Gastroesophageal sphincter (tissue), 4 donors: ENCODE data around the gene BAAT. TPM values are rescaled to one million over a fixed set of nuclear protein-coding genes. Genes with fewer than 3 reads are reported as not detected.
"Not testable (repeated sequence)": the region's sequence is repeated elsewhere in the genome, so short reads cannot be mapped to it uniquely, and the experiment has no call there.

Experiments
- ATAC-seq: fragments of 150-250 bp; one replicate; pipeline ENCODE4 v1.9.1; 2016; ENCODE audit warnings: mild to moderate bottlenecking, moderate library complexity
- H3K27ac ChIP-seq, 4 donors: fragments of 200-600 bp; sonication (generic) in 3 of 4; 1 replicate in 3 of 4; 2 replicates in 1 of 4; pipeline ENCODE4 v1.5.1; 2016 to 2019
- H3K27me3 ChIP-seq: fragments of 200-600 bp; sonication (generic); one replicate; pipeline ENCODE4 v1.5.1; 2019
- H3K36me3 ChIP-seq, 2 donors: fragments of 200-600 bp; sonication (generic); one replicate each; pipeline ENCODE4 v1.5.1; 2019; ENCODE audit warnings: control low read depth in 1 of 2
- H3K4me1 ChIP-seq, 3 donors: fragments of 200-600 bp; sonication (generic); 1 replicate in 2 of 3; 2 replicates in 1 of 3; pipeline ENCODE4 v1.5.1; 2016 to 2019; ENCODE audit warnings: control low read depth in 2 of 3
- H3K4me3 ChIP-seq, 2 donors: fragments of 200-600 bp; sonication (generic); one replicate each; pipeline ENCODE4 v1.5.1; 2019; ENCODE audit warnings: mild to moderate bottlenecking in 1 of 2, moderate library complexity in 1 of 2
- H3K9me3 ChIP-seq, 3 donors: fragments of 200-600 bp; sonication (generic); one replicate each; pipeline ENCODE4 v1.5.1; 2017 to 2019; ENCODE audit warnings: control low read depth in 2 of 3
- EP300 ChIP-seq: sonication (generic); formaldehyde crosslinking; IDR thresholded peaks from one replicate; pipeline ENCODE4 v1.6.1; 2017; ENCODE audit warnings: antibody characterized with exemption, mild to moderate bottlenecking
- POLR2A ChIP-seq, 2 donors: fragments of 450-650 bp; IDR thresholded peaks; one replicate each; pipeline ENCODE4 v1.6.1; 2017; ENCODE audit warnings: antibody characterized with exemption in 2 of 2, mild to moderate bottlenecking in 2 of 2, moderate library complexity in 1 of 2
- POLR2AphosphoS5 ChIP-seq: sonication (generic); formaldehyde crosslinking; IDR thresholded peaks from one replicate; pipeline ENCODE4 v1.6.1; 2017; ENCODE audit warnings: antibody characterized with exemption
- WGBS, 2 donors: methylation state at CpG; one replicate each; pipeline ENCODE4 v1.1.5; 2018; ENCODE audit warnings: low coverage in 1 of 2; 5-methylcytosine and 5-hydroxymethylcytosine counted together
- total RNA-seq, 4 donors: library from RNA; depleted of rRNA; stranded (reverse); fragments of >200 nt; gene quantifications; one replicate each; pipeline ENCODE4 v1.1.0, GENCODE V29; 2016
- TF ChIP-seq, protein P1 (sequence below), 4 experiments: fragments of 200-600 bp in 2 of 4; fragments of 450-650 bp in 2 of 4; sonication (generic) in 1 of 4; IDR thresholded peaks; one replicate each; pipeline ENCODE4 v1.5.1; 2017 to 2019; ENCODE audit warnings: antibody characterized with exemption in 4 of 4, mild to moderate bottlenecking in 2 of 4, moderate library complexity in 2 of 4

Gene BAAT
- total RNA-seq = under 1 TPM in 1 of 4 donors, not detected in 3; 0.25 TPM

DNA sequence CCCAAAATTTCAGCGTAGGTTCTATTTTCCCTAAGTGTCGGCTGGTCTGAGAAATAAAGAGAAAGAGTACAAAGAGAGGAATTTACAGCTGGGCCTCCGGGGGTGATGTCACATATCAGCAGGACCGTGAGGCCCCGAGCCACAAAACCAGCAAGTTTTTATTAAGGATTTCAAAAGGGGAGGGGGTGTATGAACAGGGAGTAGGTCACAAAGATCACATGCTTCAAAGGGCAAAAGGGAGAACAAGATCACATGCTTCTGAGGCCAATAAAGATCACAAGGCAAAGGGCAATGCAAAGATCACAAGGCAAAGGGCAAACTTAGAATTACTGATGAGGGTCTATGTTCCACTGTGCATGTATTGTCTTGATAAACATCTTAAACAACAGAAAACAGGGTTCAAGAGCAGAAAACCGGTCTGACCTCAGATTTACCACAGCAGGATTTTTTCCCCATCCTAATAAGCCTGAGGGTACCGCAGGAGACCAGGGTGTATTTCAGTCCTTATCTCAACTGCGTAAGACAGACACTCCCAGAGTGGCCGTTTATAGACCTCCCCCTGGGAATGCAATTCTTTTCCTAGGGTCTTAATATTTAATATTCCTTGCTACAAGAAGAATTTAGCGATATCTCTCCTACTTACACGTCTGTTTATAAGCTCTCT is at the start of gene BAAT:
Gene BAAT (minus strand): TSS at position 134 of the 664 bp plus-strand sequence. CDS start 13,602 bp downstream, outside the sequence.
- WGBS, 2 donors = 88 to 97% methylated on average over 7 to 11 of the region's 11 CpGs
- not testable (repeated sequence) for H3K9me3 ChIP-seq, H3K4me1 ChIP-seq, ATAC-seq, H3K27ac ChIP-seq, H3K27me3 ChIP-seq, H3K4me3 ChIP-seq
- H3K36me3 ChIP-seq = peaks cover 3 to 17% of the 10 kb centered on the region in 2 donors

DNA sequence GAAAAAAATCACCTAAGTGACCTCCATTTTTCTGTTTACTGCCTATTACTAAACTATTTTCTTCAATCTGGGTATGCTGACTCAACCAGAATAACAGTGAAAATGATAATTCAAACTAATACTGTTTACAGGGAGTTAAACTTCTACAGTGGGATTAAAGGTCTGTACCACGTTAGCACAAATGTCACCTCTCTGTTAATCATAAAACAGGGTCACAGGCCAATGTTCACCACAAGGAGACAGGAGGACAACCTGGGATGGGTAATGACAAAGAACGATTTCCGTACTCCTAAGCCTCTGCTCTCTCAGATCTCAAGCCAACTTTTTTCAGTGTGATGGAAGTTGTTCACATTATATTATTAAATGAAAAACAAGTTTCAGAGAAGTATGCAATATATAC is 48.4 kb upstream of the BAAT start:
- H3K27ac ChIP-seq = no peak overlapping the region
- 66 to 68% methylated on average over 3 of the region's 3 CpGs for WGBS, 2 donors
- no peak for ATAC-seq
- TF ChIP-seq, protein P1, sequence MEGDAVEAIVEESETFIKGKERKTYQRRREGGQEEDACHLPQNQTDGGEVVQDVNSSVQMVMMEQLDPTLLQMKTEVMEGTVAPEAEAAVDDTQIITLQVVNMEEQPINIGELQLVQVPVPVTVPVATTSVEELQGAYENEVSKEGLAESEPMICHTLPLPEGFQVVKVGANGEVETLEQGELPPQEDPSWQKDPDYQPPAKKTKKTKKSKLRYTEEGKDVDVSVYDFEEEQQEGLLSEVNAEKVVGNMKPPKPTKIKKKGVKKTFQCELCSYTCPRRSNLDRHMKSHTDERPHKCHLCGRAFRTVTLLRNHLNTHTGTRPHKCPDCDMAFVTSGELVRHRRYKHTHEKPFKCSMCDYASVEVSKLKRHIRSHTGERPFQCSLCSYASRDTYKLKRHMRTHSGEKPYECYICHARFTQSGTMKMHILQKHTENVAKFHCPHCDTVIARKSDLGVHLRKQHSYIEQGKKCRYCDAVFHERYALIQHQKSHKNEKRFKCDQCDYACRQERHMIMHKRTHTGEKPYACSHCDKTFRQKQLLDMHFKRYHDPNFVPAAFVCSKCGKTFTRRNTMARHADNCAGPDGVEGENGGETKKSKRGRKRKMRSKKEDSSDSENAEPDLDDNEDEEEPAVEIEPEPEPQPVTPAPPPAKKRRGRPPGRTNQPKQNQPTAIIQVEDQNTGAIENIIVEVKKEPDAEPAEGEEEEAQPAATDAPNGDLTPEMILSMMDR (IDR thresholded peaks at IDR 0.05) = no peak
- TF ChIP-seq POLR2AphosphoS5 = no peak
- no peak for TF ChIP-seq EP300
- TF ChIP-seq POLR2A (IDR thresholded peaks at IDR 0.05) = no peak
- H3K27me3 ChIP-seq = no peaks in the 10 kb centered on the region
- no peaks in the 10 kb centered on the region for H3K9me3 ChIP-seq
- peaks cover 0 to 6% (median 0%) of the 10 kb centered on the region in 3 donors for H3K4me1 ChIP-seq
- H3K36me3 ChIP-seq = no peaks in the 10 kb centered on the region
- H3K4me3 ChIP-seq = no peak overlapping the region

DNA sequence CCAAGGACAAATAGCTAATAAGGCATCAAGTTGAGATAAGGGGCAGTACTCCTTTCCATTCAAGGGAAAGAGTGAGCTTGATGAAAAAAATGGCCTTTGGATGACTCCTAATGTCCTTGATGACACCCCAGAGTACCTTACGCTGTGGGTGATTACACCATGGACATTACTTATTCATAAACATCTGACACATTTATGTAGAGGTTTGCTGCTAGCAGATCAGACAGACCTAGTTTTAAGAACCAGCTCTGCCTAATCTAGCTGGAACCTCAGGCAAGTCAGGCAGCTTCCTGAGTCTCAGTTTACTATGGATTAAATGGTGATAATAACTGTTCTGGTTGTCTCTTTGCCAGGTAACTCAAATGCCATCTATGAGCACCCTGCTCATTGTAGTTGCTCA is 47.9 kb upstream of the BAAT start:
- TF ChIP-seq POLR2A (IDR thresholded peaks at IDR 0.05) (no peak), EP300 (no peak)
- H3K27ac ChIP-seq = no peak overlapping the region
- 83 to 100% methylated on average over 1 of the region's 1 CpG for WGBS, 2 donors
- no peaks in the 10 kb centered on the region for H3K9me3 ChIP-seq
- H3K4me3 ChIP-seq = no peak overlapping the region
- ATAC-seq = no peak
- H3K36me3 ChIP-seq = no peaks in the 10 kb centered on the region
- no peaks in the 10 kb centered on the region for H3K27me3 ChIP-seq
- H3K4me1 ChIP-seq = peaks cover 0 to 4% (median 0%) of the 10 kb centered on the region in 3 donors

DNA sequence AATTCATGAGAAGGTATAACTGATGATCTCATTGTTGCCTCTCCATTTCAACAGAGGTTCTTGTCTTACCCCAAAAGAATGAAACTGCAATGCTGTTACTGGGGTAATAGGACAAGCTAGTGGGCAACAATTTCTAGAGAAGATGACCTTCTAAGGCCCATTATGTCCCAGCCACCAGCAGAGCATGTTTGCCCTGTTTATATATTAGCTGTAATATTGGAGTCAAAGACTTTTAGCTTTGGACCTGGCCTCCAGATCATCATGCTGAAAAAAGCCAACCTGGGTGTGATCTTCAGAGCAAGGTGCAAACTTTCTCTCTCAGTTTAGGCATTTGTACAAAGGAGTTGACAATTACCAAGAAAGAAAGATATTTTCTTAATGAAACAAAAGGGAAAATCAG is 47.4 kb upstream of the BAAT start:
- TF ChIP-seq EP300 = no peak
- TF ChIP-seq, protein P1 (IDR thresholded peaks at IDR 0.05) = no peak
- ATAC-seq = no peak
- H3K9me3 ChIP-seq = no peaks in the 10 kb centered on the region
- no peaks in the 10 kb centered on the region for H3K27me3 ChIP-seq
- no peak overlapping the region for H3K4me3 ChIP-seq
- H3K27ac ChIP-seq = no peak overlapping the region
- no peaks in the 10 kb centered on the region for H3K36me3 ChIP-seq
- H3K4me1 ChIP-seq = no peaks in the 10 kb centered on the region

DNA sequence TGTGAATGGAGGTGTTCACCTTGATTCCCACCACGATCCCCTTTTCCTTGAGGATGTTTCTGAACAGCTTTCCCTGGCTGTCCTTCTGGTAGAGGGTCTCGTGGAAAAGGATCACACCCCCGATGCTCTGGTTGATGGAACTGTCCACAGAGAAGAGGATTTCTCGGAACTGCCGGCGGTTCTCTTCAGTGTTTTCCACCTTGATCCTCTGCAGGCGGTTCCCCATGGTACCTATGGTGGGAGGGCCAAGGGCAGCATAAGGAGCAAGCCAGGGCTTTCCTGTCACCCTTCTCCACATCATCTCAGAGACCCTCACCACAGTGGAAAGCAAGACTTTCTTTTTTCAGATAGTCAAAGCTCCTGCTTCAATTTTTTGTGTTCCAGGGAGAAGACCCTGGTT is 44.9 kb upstream of the BAAT start:
- 87 to 92% methylated on average over 3 to 7 of the region's 7 CpGs for WGBS, 2 donors
- Histone ChIP-seq H3K27me3 (no peaks in the 10 kb centered on the region), H3K36me3 (no peaks in the 10 kb centered on the region), H3K27ac (no peak overlapping the region), H3K9me3 (no peaks in the 10 kb centered on the region), H3K4me1 (no peaks in the 10 kb centered on the region), H3K4me3 (no peak overlapping the region)
- TF ChIP-seq POLR2A (IDR thresholded peaks at IDR 0.05) (no peak), EP300 (no peak), POLR2AphosphoS5 (no peak)
- TF ChIP-seq, protein P1 (IDR thresholded peaks at IDR 0.05) = no peak
- no peak for ATAC-seq

DNA sequence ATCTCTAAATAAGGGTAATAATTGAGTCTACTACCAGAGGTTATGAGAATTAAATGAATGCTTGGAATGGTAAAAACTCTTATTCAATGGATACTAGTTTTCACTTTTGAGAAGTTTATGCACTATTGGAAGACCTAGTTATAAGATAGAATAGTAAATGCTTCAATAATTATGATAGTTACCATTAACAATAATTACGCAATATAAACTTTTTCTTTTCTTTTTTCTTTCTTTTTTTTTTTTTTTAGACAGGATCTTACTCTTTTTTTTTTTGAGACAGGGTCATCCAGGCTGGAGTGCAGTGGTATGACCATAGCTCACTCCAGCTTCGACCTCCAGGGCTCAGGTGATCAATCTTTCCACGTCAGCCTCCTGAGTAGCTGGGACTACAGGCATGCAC is 44.1 kb upstream of the BAAT start:
- no peak overlapping the region for H3K27ac ChIP-seq
- H3K27me3 ChIP-seq = no peaks in the 10 kb centered on the region
- TF ChIP-seq POLR2AphosphoS5 = no peak
- TF ChIP-seq, protein P1 (IDR thresholded peaks at IDR 0.05) = no peak
- TF ChIP-seq EP300 = no peak
- no peak for TF ChIP-seq POLR2A (IDR thresholded peaks at IDR 0.05)
- H3K4me1 ChIP-seq = no peaks in the 10 kb centered on the region
- H3K9me3 ChIP-seq = no peaks in the 10 kb centered on the region
- H3K4me3 ChIP-seq = no peak overlapping the region
- WGBS, 2 donors = 53 to 80% methylated on average over 2 to 3 of the region's 3 CpGs
- no peak for ATAC-seq
- no peaks in the 10 kb centered on the region for H3K36me3 ChIP-seq
